ENCODE results near the gene FAM107B. TPM values are rescaled to one million over a fixed set of nuclear protein-coding genes. Genes with fewer than 3 reads are reported as not detected.

The FAM107B gene
- total and polyA plus RNA-seq, 2 of the 13 experiments (the other 11 are each of a cell fraction or from before 2014, with no cell fraction given): 15.7 to 24.8 TPM

GRCh38 chr10:14758451-14758850, 16.2 kb downstream of the FAM107B start (continued):
- TF ChIP-seq AGO2 (optimal IDR thresholded peaks at IDR 0.05; ENCODE audit: low read depth, low read length): no peak
- no peak for TF ChIP-seq ZSCAN25 (CRISPR knock-in tag; IDR thresholded peaks at IDR 0.05)
- no peak for TF ChIP-seq PAWR (CRISPR knock-in tag; IDR thresholded peaks at IDR 0.05; ENCODE audit: borderline replicate concordance)
- no peak for TF ChIP-seq ZKSCAN8 (CRISPR knock-in tag; IDR thresholded peaks at IDR 0.05; ENCODE audit: borderline replicate concordance)
- TF ChIP-seq ZNF484 (CRISPR knock-in tag; IDR thresholded peaks at IDR 0.05; ENCODE audit: borderline replicate concordance, low read depth): no peak
- TF ChIP-seq NFE2L2 (IDR thresholded peaks at IDR 0.05; ENCODE audit: low read length): no peak
- TF ChIP-seq NR0B2 (CRISPR knock-in tag; IDR thresholded peaks at IDR 0.05): no peak
- TF ChIP-seq SOX13 (IDR thresholded peaks at IDR 0.05): no peak
- TF ChIP-seq SOX13 (CRISPR knock-in tag; conservative IDR thresholded peaks at IDR 0.05 in 1 of 2, IDR thresholded peaks at IDR 0.05 in 1 of 2): no peak

GRCh38 chr10:14757986-14758385, 16.7 kb downstream of the FAM107B start:
- in situ Hi-C loops (cut with HindIII; ENCODE audit: extremely low pct_ligation_motif_present, low pct_unique_long_range_greater_than_20kb) (no loop called here), intact Hi-C loops (cut with micrococcal nuclease; ENCODE audit: unreplicated experiment) (no loop called here)
- FAIRE-seq: no peak
- POLR2A ChIA-PET: no interaction called here
- no peak for DNase-seq (ENCODE audit: low spot score)
- Histone ChIP-seq H3K27ac (ENCODE audit: extremely low read length, insufficient read depth, low read length) (no peak overlapping the region), H3K4me1 (ENCODE audit: insufficient read depth, low read length) (no peaks in the 10 kb centered on the region), H3K36me3 (replicated peaks in 1 of 2; ENCODE audit: control insufficient read depth in 1 of 2, insufficient read depth in 2 of 2, low read length in 2 of 2) (no peaks in the 10 kb centered on the region), H3K4me3 (replicated peaks in 1 of 3; ENCODE audit: insufficient read depth in 1 of 3, low read depth in 2 of 3, low read length in 3 of 3) (no peak overlapping the region), H3K27me3 (ENCODE audit: control insufficient read depth in 1 of 2, insufficient read depth in 2 of 2, low read length in 2 of 2) (peaks cover 0 to 7% of the 10 kb centered on the region in 2 experiments; a peak in 1 of 5 replicates), H3K9me3 (ENCODE audit: low read length) (no peaks in the 10 kb centered on the region), H2AFZ (ENCODE audit: low read length) (no peak overlapping the region), H4K20me1 (ENCODE audit: insufficient read depth, low read length) (no peaks in the 10 kb centered on the region), H3K4me2 (ENCODE audit: low read depth, low read length) (no peak overlapping the region), H3K9ac (ENCODE audit: insufficient read depth, low read depth, low read length) (no peak overlapping the region), H3K79me2 (ENCODE audit: insufficient read depth, low read length) (no peaks in the 10 kb centered on the region)
- WGBS (ENCODE audit: low lambda C conversion rate): 57% methylated on average over 7 of the region's 7 CpGs
- CTCF ChIA-PET (ENCODE audit: low intra/inter-chr PET ratio, low total read pairs): no interaction called here
- no peak for ATAC-seq
- no TSS peak for BruUV-seq (replicated peaks)
- TF ChIP-seq ZNF18 (CRISPR knock-in tag; IDR thresholded peaks at IDR 0.05; ENCODE audit: insufficient replicate concordance) (no peak), ZNF770 (CRISPR knock-in tag; IDR thresholded peaks at IDR 0.05) (no peak), ZNF784 (CRISPR knock-in tag; IDR thresholded peaks at IDR 0.05; ENCODE audit: borderline replicate concordance) (no peak), ZNF746 (CRISPR knock-in tag; IDR thresholded peaks at IDR 0.05) (no peak), CREB1 (IDR thresholded peaks at IDR 0.05) (peak; percentile 35; the same call in 1 of the 2 replicates), CREB1 (CRISPR knock-in tag; IDR thresholded peaks at IDR 0.05) (no peak), TOPORS (CRISPR knock-in tag; IDR thresholded peaks at IDR 0.05) (no peak), THAP11 (CRISPR knock-in tag; IDR thresholded peaks at IDR 0.05) (no peak)
